Adrenal gland (tissue), 5 donors: ENCODE data around the gene UGT1A4.

Source experiments
- CTCF ChIP-seq, 6 experiments: fragments of 450-650 bp in 4 of 6; fragments of 200-600 bp in 2 of 6; sonication (generic) in 1 of 6; IDR thresholded peaks; 1 replicate in 5 of 6; 2 replicates in 1 of 6; pipeline versions ENCODE4 v1.5.1 to v1.8.0; 2016 to 2021; ENCODE audit warnings: antibody characterized with exemption in 6 of 6, mild to moderate bottlenecking in 2 of 6, moderate library complexity in 1 of 6
- POLR2A ChIP-seq, 2 donors: fragments of 450-650 bp; IDR thresholded peaks; one replicate each; pipeline ENCODE4 v1.6.1; 2017; ENCODE audit warnings: antibody characterized with exemption in 2 of 2, mild to moderate bottlenecking in 2 of 2, moderate library complexity in 1 of 2
- donor health status: DM: no; HTN: no; CAD: no.

- no peak for TF ChIP-seq CTCF (IDR thresholded peaks at IDR 0.05)
- no peak for TF ChIP-seq POLR2A (IDR thresholded peaks at IDR 0.05)
These were observed 59.5 kb downstream of the UGT1A4 start, which contains the start of gene MROH2A for GRCh38 chr2:233778030-233778429.
